Muscle layer of duodenum (tissue), 2 donors: ENCODE measurements around the gene ROBO2.

ENCODE experiments used
- H3K27ac ChIP-seq: one replicate; pipeline ENCODE4 v1.7.0; 2013; ENCODE audit warnings: mild to moderate bottlenecking, low read length
- H3K27me3 ChIP-seq: one replicate; pipeline ENCODE4 v1.7.0; 2013; ENCODE audit warnings: low read depth, mild to moderate bottlenecking, control low read depth, low read length
- H3K36me3 ChIP-seq, 2 donors: one replicate each; pipeline ENCODE4 v1.7.0; 2013; ENCODE audit warnings: low read length in 2 of 2, control low read depth in 1 of 2, mild to moderate bottlenecking in 1 of 2; ENCODE audit not compliant: insufficient read depth in 2 of 2, control insufficient read depth in 1 of 2
- H3K4me1 ChIP-seq, 2 donors: one replicate each; pipeline ENCODE4 v1.7.0; 2013; ENCODE audit warnings: low read length in 2 of 2, mild to moderate bottlenecking in 2 of 2, control low read depth in 1 of 2, moderate library complexity in 1 of 2; ENCODE audit not compliant: insufficient read depth in 2 of 2, control insufficient read depth in 1 of 2
- H3K4me3 ChIP-seq, 2 donors: one replicate each; pipeline ENCODE4 v1.7.0; 2013; ENCODE audit warnings: low read length in 2 of 2, low read depth in 1 of 2, mild to moderate bottlenecking in 1 of 2
- H3K9me3 ChIP-seq, 2 donors: one replicate each; pipeline ENCODE4 v1.7.0; 2013; ENCODE audit warnings: low read length in 2 of 2, control low read depth in 1 of 2, mild to moderate bottlenecking in 1 of 2; ENCODE audit not compliant: control insufficient read depth in 1 of 2
- donor health status: healthy.

Gene ROBO2

GRCh38 chr3:77267589-77267988 is 227.7 kb downstream of the ROBO2 start:
- Histone ChIP-seq H3K27ac (no peak overlapping the region), H3K36me3 (no peaks in the 10 kb centered on the region), H3K9me3 (no peaks in the 10 kb centered on the region), H3K4me3 (no peak overlapping the region), H3K4me1 (no peaks in the 10 kb centered on the region), H3K27me3 (no peaks in the 10 kb centered on the region)

DNA sequence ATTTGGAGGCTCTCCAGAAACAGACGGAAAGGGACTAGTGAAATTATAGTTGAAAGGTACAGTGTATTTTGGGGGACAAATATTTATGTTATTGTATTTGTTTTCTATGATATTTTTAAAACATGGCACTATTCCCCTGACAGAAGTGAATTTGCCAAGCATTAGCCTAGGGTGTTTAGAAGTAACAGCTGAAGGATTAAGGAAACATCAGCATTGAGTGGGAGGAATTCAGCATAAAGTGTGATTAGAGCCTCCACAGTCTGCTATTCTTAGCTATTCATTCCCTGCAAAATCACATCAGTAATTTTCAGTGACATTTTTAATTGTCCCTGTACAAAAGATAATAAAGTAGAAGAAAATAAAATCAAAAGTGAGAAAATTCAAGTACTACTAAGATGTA is 231.4 kb downstream of the ROBO2 start:
- Histone ChIP-seq H3K4me1 (no peaks in the 10 kb centered on the region), H3K36me3 (no peaks in the 10 kb centered on the region), H3K9me3 (no peaks in the 10 kb centered on the region)

GRCh38 chr3:77271711-77272110 is 231.8 kb downstream of the ROBO2 start:
- H3K36me3 ChIP-seq: no peaks in the 10 kb centered on the region
- H3K4me1 ChIP-seq: no peaks in the 10 kb centered on the region
- no peak overlapping the region for H3K4me3 ChIP-seq
- H3K9me3 ChIP-seq: no peaks in the 10 kb centered on the region
- H3K27ac ChIP-seq: no peak overlapping the region
- H3K27me3 ChIP-seq: no peaks in the 10 kb centered on the region

More for the DNA sequence above, 231.4 kb downstream of the ROBO2 start:
- no peak overlapping the region for H3K4me3 ChIP-seq
- H3K27ac ChIP-seq: no peak overlapping the region
- no peaks in the 10 kb centered on the region for H3K27me3 ChIP-seq

- no peaks in the 10 kb centered on the region for H3K4me1 ChIP-seq
- no peaks in the 10 kb centered on the region for H3K36me3 ChIP-seq
- no peaks in the 10 kb centered on the region for H3K9me3 ChIP-seq
- no peaks in the 10 kb centered on the region for H3K27me3 ChIP-seq
- no peak overlapping the region for H3K27ac ChIP-seq
- H3K4me3 ChIP-seq: no peak overlapping the region
These were observed 239.4 kb downstream of the ROBO2 start for GRCh38 chr3:77279276-77279675.

- Histone ChIP-seq H3K27ac (no peak overlapping the region), H3K4me3 (no peak overlapping the region), H3K9me3 (no peaks in the 10 kb centered on the region), H3K4me1 (no peaks in the 10 kb centered on the region), H3K36me3 (no peaks in the 10 kb centered on the region), H3K27me3 (no peaks in the 10 kb centered on the region)
These were observed 241.8 kb downstream of the ROBO2 start for GRCh38 chr3:77281721-77282120.

DNA sequence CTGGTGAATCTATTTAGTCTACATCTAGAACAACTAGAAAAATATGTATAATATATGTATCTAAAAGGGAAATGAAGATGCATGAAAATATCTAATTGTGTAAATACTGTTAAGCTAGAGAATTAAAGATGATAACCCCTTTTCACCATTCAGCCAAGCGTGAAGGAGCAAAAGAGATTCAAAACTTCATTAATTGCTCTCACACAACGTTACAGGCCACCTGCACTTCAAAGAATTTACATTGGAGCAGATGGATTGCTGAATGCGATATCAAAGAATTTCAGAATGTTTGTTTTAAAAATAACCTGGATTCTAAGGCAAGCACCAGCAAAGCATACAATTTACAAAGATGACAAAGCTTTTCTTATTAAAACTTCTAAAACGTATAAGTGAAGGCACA is 243.2 kb downstream of the ROBO2 start:
- no peaks in the 10 kb centered on the region for H3K27me3 ChIP-seq
- no peak overlapping the region for H3K27ac ChIP-seq
- no peaks in the 10 kb centered on the region for H3K4me1 ChIP-seq
- no peak overlapping the region for H3K4me3 ChIP-seq
- no peaks in the 10 kb centered on the region for H3K9me3 ChIP-seq
- H3K36me3 ChIP-seq: no peaks in the 10 kb centered on the region

GRCh38 chr3:77288348-77288747 is 248.4 kb downstream of the ROBO2 start:
- H3K36me3 ChIP-seq: no peaks in the 10 kb centered on the region
- no peak overlapping the region for H3K27ac ChIP-seq
- H3K9me3 ChIP-seq: no peaks in the 10 kb centered on the region
- H3K27me3 ChIP-seq: no peaks in the 10 kb centered on the region
- H3K4me1 ChIP-seq: no peaks in the 10 kb centered on the region
- H3K4me3 ChIP-seq: no peak overlapping the region

GRCh38 chr3:77296527-77296926 is 256.6 kb downstream of the ROBO2 start:
- Histone ChIP-seq H3K4me3 (no peak overlapping the region), H3K27me3 (no peaks in the 10 kb centered on the region), H3K4me1 (no peaks in the 10 kb centered on the region), H3K27ac (no peak overlapping the region), H3K9me3 (no peaks in the 10 kb centered on the region), H3K36me3 (no peaks in the 10 kb centered on the region)

DNA sequence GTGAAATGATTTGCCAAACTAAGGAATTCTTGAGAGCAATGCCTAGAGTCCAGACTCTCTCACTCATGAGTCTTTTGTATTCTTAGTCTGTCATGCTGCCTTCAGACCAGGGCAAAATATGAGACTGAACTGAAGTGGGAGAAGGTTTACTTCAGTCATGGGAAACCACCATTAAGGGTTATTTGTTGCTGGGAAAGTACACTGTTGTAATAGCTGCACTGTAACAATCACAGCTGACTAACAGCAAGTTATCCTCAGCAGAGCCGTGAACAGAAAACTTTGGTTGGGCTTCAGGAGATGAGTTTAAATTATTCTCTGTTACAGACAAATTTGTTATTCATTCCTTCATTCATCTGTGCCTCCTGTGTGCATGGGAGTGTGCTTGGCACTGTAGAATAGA is 258.5 kb downstream of the ROBO2 start:
- Histone ChIP-seq H3K36me3 (no peaks in the 10 kb centered on the region), H3K27me3 (no peaks in the 10 kb centered on the region), H3K9me3 (no peaks in the 10 kb centered on the region), H3K4me1 (no peaks in the 10 kb centered on the region), H3K4me3 (no peak overlapping the region), H3K27ac (no peak overlapping the region)

DNA sequence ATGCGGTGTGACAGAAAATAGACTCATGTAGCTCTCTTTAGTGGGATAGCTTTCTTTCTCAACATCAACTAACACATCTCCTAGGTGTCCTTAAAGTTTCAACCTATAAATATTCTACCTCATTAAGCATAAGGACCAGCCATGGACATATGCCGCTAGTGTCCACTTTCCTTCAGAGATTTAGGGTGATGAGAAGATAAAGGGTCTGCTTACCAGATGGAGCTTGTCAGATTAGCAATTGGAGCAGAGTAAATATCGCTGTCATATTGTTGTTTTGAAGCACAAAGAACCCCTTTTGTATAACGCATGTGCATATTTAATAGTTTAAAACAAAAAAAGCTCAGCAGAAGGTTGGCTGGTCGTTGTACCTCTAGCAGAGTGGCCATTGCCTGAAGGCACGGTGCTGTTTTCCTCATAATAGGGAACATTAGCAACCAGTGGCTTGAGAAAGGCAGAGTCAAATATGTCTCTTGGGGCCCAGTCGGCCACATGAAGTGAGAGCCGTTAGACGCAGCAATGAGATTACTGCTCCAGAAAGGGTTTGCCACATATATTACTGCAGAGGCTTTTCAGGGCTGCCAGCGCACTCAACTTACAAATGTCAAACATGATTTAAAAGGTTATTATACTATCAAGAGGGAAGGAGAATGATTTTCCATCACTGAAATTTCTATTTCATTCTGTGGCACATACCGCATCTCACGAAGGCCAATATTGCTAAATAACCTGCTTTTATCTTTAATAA is 264.2 kb downstream of the ROBO2 start:
- H3K4me1 ChIP-seq: no peaks in the 10 kb centered on the region
- H3K27ac ChIP-seq: no peak overlapping the region
- no peaks in the 10 kb centered on the region for H3K36me3 ChIP-seq
- H3K4me3 ChIP-seq: no peak overlapping the region
- H3K27me3 ChIP-seq: no peaks in the 10 kb centered on the region
- no peaks in the 10 kb centered on the region for H3K9me3 ChIP-seq

GRCh38 chr3:77304700-77305021 is 264.8 kb downstream of the ROBO2 start:
- Histone ChIP-seq H3K9me3 (no peaks in the 10 kb centered on the region), H3K27me3 (no peaks in the 10 kb centered on the region), H3K36me3 (no peaks in the 10 kb centered on the region), H3K27ac (no peak overlapping the region), H3K4me1 (no peaks in the 10 kb centered on the region), H3K4me3 (no peak overlapping the region)

GRCh38 chr3:77309460-77309859 is 269.6 kb downstream of the ROBO2 start:
- Histone ChIP-seq H3K9me3 (no peaks in the 10 kb centered on the region), H3K4me3 (no peak overlapping the region), H3K36me3 (no peaks in the 10 kb centered on the region), H3K4me1 (no peaks in the 10 kb centered on the region), H3K27ac (no peak overlapping the region), H3K27me3 (no peaks in the 10 kb centered on the region)
